ENCODE data around the gene MORC3.
A peak's percentile ranks its signal among the peaks of the same experiment; 100 is the strongest.
"Not testable (repeated sequence)": the region's sequence is repeated elsewhere in the genome, so short reads cannot be mapped to it uniquely, and the experiment has no call there.

The MORC3 gene

GRCh38 chr21:36377391-36377842 lies 57.4 kb downstream of the MORC3 start:
- H3K4me3 ChIP-seq (ENCODE audit: control insufficient read depth, low read depth, low read length): no peak overlapping the region
- TF ChIP-seq CTCF (conservative IDR thresholded peaks at IDR 0.05; ENCODE audit: control insufficient read depth, insufficient read depth, low read depth, low read length): no peak
- no peak for DNase-seq (ENCODE audit: low read depth)

DNA sequence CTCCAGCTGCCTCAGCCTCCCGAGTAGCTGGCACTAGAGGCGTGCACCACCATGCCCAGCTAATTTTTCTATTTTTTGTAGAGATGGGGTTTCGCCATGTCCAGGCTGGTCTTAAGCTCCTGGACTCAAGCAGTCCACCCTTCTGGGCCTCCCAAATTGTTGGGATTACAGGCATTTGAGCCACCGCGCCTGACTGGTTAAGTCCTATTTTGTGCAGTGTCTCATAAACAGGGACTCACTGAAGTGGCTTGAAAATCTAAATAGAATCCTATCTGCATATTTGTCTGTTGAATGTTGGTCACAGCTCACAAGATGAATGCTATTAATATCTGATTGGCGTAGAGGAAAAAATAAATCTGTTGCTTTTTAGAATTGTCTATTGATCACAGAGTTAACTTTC lies 59.3 kb downstream of the MORC3 start:
- DNase-seq (ENCODE audit: low read depth): no peak
- TF ChIP-seq CTCF (conservative IDR thresholded peaks at IDR 0.05; ENCODE audit: control insufficient read depth, insufficient read depth, low read depth, low read length): no peak
- H3K4me3 ChIP-seq (ENCODE audit: control insufficient read depth, low read depth, low read length): no peak overlapping the region

DNA sequence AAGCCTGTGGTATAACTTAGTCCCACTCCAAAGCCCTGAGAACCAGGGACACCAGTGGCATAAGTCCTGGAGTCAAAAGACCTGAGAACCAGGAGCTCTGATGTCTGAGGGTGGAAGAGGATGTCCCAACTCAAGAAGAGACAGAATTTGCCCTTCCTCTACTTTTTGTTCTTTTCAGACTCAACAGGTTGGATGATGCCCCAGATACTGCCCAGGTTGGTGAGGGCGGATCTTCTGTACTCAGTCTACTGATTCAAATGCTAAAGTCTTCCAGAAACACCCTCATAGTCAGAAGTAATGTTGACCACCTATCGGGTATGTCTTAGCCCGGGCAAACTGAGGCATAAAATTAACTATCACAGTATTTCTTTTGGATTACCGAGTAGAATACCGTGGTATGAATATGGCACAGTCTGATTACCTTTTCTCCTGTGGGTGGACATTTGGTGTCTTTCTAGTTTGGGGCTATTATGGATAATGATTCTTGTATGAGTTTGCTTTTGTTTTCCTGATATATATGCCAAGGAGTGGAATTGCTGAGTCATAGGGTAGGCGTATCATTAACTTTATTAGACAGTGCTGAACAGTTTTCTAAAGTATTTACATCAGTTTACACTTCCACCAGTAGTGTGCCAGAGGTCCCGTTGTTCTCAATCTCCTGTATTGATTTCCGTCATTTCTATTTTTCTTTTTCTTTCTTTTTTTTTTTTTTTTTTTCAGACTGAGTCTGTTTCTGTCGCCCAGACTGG lies 62.0 kb downstream of the MORC3 start:
- H3K4me3 ChIP-seq (ENCODE audit: control insufficient read depth, low read depth, low read length): no peak overlapping the region
- no peak for TF ChIP-seq CTCF (conservative IDR thresholded peaks at IDR 0.05; ENCODE audit: control insufficient read depth, insufficient read depth, low read depth, low read length)
- DNase-seq (ENCODE audit: low read depth): peak; percentile 41

- DNase-seq (ENCODE audit: low read depth); H3K4me3 ChIP-seq (ENCODE audit: control insufficient read depth, low read depth, low read length): not testable (repeated sequence)
Observed at GRCh38 chr21:36382722-36383121, 62.7 kb downstream of the MORC3 start.

DNA sequence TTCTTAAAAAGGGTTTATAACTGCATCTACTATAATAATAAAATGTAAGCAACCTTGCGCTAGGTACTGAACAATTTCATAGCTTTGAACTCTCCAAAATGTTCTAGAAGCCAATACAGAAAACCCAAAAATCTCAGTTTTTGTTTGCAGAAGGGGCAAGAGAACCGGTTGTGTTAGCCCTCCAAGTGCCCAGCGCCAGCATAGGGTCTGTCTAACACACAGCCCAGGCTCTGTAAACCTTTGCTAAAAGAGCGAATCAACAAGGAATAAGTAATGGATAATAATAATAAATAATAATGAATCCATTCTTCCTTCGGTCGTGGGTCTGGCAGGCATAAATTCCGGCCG lies 64.9 kb downstream of the MORC3 start:
- TF ChIP-seq CTCF (conservative IDR thresholded peaks at IDR 0.05; ENCODE audit: control insufficient read depth, insufficient read depth, low read depth, low read length): no peak
- H3K4me3 ChIP-seq (ENCODE audit: control insufficient read depth, low read depth, low read length): no peak overlapping the region
- no peak for DNase-seq (ENCODE audit: low read depth)

DNA sequence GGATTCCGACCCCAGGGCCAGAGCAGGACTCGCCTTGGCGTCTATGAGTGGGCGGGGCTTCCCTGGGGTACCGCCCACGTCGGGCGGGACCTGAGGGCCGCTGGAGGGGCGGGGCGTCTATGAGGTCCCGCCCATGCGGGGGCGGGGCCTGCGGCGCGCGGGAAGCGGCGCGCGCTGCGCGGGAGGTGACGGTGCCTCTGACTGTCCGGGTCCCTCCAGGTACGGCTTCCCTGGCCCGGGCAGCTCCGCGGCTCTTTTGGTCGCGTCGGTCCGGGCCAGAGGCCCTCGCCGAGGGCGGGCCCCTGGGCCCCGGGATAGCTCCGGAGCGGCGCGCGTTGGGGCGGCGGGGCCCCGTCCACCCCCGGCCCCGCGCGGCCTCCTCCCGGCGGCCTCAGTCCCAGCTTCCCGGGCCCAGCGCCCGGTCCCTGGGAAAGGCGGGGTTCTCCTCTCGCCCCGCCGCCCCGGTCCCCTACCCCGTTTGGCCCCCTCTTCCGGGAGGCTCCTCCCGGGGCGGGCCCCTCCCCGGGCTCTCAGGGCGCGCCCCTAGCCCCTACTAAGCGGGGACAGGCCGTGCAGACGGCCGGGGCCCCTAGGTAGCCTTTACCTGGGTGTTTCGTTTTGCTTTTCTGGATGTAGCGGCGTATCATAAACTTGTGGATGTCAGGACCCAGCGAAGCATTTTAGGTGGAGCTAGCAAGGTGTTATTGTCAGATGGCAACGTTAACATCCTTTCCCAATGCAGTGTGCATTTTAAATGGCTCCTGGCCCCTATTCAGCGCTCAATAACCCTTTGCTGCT lies 65.4 kb downstream of the MORC3 start, which contains the start of gene CHAF1B:
TSS of gene CHAF1B (plus strand) at position 160 of the 798 bp plus-strand sequence. CDS start 745 bp downstream, outside the sequence.
- peak; percentile 68 for DNase-seq (ENCODE audit: low read depth)
- TF ChIP-seq CTCF (conservative IDR thresholded peaks at IDR 0.05; ENCODE audit: control insufficient read depth, insufficient read depth, low read depth, low read length): no peak
- peak within 1 kb of the TSS; percentile 65 for H3K4me3 ChIP-seq (ENCODE audit: control insufficient read depth, low read depth, low read length)

DNA sequence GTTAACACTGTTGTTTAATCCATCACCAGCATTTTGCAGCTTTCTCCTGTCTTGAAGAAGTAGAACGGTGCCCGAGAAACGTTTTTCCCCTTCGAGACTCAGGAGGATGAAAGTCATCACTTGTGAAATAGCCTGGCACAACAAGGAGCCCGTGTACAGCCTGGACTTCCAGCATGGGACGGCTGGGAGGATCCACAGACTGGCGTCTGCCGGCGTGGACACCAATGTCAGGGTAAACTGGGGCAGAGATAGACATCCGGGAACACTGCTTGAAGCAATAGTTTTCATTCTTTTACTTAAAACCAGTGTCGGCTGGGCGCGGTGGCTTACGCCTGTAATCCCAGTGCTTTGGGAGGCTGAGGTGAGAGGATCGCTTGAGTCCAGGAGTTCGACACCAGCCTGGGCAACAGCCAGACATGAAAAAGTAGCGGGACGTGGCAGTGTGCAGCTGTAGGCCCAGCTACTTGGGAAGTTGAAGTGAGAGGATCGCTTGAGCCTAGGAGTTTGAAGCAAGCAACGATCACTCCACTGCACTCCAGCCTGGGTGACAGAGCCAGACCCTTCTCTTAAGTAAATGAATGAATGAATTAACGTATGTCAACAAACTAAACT lies 66.1 kb downstream of the MORC3 start:
- no peak for TF ChIP-seq CTCF (conservative IDR thresholded peaks at IDR 0.05; ENCODE audit: control insufficient read depth, insufficient read depth, low read depth, low read length)
- peak; percentile 21 for DNase-seq (ENCODE audit: low read depth)
- H3K4me3 ChIP-seq (ENCODE audit: control insufficient read depth, low read depth, low read length): peak overlapping the region; percentile 65

Measured in fibroblast of mammary gland (primary cell).